ES-I3 (cell line): Measurements from ENCODE around the gene FAM53A.
A peak's percentile ranks its signal among the peaks of the same experiment; 100 is the strongest.

ENCODE experiments used
- H3K36me3 ChIP-seq: 2 replicates; pipeline ENCODE4 v1.6.1; 2013; ENCODE audit warnings: mild to moderate bottlenecking, low read length, control low read depth, moderate library complexity; ENCODE audit not compliant: insufficient read depth
- H3K4me1 ChIP-seq: 2 replicates; pipeline ENCODE4 v1.6.1; 2013; ENCODE audit warnings: mild to moderate bottlenecking, control low read depth, low read length; ENCODE audit not compliant: insufficient read depth
- H3K9ac ChIP-seq: 2 replicates; pipeline ENCODE4 v1.6.1; 2013; ENCODE audit warnings: low read depth, mild to moderate bottlenecking, low read length, moderate library complexity
- H3K9me3 ChIP-seq: 2 replicates; pipeline ENCODE4 v1.6.1; 2013; ENCODE audit warnings: mild to moderate bottlenecking, low read length, moderate library complexity; ENCODE audit not compliant: control insufficient read depth, insufficient read depth

Gene FAM53A

DNA sequence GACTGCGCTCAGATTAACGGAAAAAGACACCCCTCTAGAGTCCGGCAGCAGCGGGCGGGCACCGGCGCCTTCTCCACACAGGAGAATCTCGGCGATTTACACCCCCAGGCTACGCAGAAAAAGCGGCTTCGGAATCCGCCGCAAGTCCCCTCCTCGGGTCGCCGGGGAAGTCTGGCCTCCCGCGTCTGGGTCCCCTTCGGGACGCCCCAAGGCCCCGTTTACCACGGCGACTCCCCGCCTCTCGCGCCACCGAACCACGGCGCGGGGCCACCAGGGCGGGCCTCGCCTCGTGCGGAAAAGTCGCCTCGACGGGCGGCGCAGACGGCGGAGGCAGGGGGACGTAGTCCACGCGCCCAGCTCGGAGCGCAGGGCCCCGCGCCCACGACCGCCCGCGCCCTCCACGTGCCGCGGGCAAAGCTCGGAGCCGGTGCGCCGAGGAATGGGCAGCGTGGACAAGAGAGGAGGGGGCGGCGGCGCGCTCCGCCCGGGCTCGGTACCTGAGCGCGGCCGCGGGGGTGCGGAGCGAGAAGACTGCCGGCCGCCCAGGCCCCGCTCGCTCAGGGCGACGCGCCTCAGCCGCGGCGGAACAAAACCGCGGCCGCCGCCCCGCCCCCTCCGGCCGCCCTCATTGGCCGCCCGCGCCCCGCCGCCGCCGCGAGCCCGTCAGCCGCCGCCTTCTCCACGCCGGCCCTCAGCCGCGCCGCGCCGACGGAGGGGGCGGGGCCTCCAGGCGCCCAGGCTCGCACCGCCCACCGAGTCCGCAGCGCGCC is at the start of gene FAM53A:
Gene FAM53A (minus strand): TSS at position 578 of the 770 bp plus-strand sequence. CDS start 15,572 bp downstream, outside the sequence.
- H3K9ac ChIP-seq = peak within 1 kb of the TSS; percentile 75
- no peaks in the 10 kb centered on the region for H3K36me3 ChIP-seq
- peaks cover 7% of the 10 kb centered on the region for H3K4me1 ChIP-seq
- no peaks in the 10 kb centered on the region for H3K9me3 ChIP-seq

DNA sequence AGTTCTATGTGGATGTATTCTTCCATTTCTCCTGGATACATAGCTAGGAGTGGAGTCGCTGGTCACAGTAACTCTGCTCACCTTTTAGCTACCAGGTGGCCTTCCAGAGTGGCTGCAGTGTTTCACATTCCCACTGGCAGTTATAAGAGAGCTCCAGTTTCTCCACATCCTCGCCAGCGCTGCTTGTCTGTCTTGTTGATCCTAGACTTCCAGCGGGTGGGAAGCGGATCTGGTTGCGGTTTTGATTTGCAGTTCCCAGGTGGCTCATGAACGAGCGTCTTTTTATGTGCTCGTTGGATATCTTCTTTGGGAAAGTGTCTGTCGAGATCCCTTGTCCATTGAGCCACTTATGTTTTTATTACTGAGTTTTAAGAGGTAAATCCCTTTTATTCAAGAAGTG is 48.8 kb upstream of the FAM53A start:
- H3K36me3 ChIP-seq = peaks cover 56% of the 10 kb centered on the region
- peaks cover 6% of the 10 kb centered on the region for H3K9me3 ChIP-seq
- no peak overlapping the region for H3K9ac ChIP-seq
- H3K4me1 ChIP-seq = no peaks in the 10 kb centered on the region

DNA sequence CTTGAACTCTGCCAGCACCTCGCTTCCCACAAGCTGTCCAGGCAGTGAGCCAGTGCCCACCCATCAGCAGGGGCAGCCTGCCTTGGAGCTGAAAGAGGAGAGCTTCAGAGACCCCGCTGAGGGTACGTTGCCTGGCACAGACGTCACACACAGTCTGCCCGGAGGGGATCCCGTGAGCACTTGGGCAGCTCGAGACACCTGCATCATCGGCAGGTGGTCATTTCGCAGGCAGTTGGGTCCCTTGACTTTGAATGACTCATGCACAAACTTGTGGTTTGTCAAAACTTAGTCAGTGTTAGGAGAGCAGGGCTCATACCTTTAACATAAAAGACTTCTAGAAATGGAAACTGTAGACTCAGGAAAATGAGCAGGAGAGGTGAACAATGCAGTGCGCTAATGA is 47.1 kb upstream of the FAM53A start:
- H3K9ac ChIP-seq = no peak overlapping the region
- H3K4me1 ChIP-seq = no peaks in the 10 kb centered on the region; the same call in 1 of the 2 replicates
- H3K36me3 ChIP-seq = peaks cover 55% of the 10 kb centered on the region
- no peaks in the 10 kb centered on the region for H3K9me3 ChIP-seq

GRCh38 chr4:1730532-1731135 is 46.5 kb upstream of the FAM53A start:
- no peaks in the 10 kb centered on the region for H3K9me3 ChIP-seq
- H3K9ac ChIP-seq = no peak overlapping the region
- H3K36me3 ChIP-seq = peaks cover 55% of the 10 kb centered on the region
- H3K4me1 ChIP-seq = no peaks in the 10 kb centered on the region; the same call in 1 of the 2 replicates

DNA sequence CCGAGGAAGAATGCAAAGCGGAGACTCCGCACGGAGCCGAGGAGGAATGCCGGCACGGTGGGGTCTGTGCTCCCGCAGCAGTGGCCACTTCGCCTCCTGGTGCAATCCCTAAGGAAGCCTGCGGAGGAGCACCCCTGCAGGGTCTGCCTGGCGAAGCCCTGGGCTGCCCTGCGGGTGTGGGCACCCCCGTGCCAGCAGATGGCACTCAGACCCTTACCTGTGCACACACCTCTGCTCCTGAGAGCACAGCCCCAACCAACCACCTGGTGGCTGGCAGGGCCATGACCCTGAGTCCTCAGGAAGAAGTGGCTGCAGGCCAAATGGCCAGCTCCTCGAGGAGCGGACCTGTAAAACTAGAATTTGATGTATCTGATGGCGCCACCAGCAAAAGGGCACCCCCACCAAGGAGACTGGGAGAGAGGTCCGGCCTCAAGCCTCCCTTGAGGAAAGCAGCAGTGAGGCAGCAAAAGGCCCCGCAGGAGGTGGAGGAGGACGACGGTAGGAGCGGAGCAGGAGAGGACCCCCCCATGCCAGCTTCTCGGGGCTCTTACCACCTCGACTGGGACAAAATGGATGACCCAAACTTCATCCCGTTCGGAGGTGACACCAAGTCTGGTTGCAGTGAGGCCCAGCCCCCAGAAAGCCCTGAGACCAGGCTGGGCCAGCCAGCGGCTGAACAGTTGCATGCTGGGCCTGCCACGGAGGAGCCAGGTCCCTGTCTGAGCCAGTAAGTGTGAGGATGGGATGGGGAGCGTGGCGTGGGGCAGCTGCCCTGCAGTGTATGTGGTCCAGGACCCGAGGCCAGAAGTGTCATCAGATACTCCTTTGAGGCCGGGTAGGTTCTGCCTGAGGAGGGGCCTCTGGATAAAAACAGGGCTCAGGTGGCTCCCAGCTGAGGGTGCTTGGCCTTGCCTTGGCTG is 44.2 kb upstream of the FAM53A start:
- H3K9ac ChIP-seq = no peak overlapping the region
- peaks cover 49% of the 10 kb centered on the region for H3K36me3 ChIP-seq

GRCh38 chr4:1727117-1728031 is 43.3 kb upstream of the FAM53A start:
- Histone ChIP-seq H3K36me3 (peaks cover 48% of the 10 kb centered on the region), H3K4me1 (peaks cover 7% of the 10 kb centered on the region; the same call in 1 of the 2 replicates), H3K9ac (no peak overlapping the region), H3K9me3 (no peaks in the 10 kb centered on the region)

More for the DNA sequence above, 44.2 kb upstream of the FAM53A start:
- Histone ChIP-seq H3K4me1 (no peaks in the 10 kb centered on the region; the same call in 1 of the 2 replicates), H3K9me3 (no peaks in the 10 kb centered on the region)

GRCh38 chr4:1726146-1726934 is 42.2 kb upstream of the FAM53A start:
- Histone ChIP-seq H3K9ac (no peak overlapping the region), H3K9me3 (no peaks in the 10 kb centered on the region), H3K4me1 (peaks cover 7% of the 10 kb centered on the region; the same call in 1 of the 2 replicates), H3K36me3 (peaks cover 42% of the 10 kb centered on the region)

GRCh38 chr4:1725521-1725920 is 41.4 kb upstream of the FAM53A start:
- Histone ChIP-seq H3K9ac (no peak overlapping the region), H3K9me3 (no peaks in the 10 kb centered on the region), H3K4me1 (peaks cover 7% of the 10 kb centered on the region; the same call in 1 of the 2 replicates), H3K36me3 (peaks cover 39% of the 10 kb centered on the region)

DNA sequence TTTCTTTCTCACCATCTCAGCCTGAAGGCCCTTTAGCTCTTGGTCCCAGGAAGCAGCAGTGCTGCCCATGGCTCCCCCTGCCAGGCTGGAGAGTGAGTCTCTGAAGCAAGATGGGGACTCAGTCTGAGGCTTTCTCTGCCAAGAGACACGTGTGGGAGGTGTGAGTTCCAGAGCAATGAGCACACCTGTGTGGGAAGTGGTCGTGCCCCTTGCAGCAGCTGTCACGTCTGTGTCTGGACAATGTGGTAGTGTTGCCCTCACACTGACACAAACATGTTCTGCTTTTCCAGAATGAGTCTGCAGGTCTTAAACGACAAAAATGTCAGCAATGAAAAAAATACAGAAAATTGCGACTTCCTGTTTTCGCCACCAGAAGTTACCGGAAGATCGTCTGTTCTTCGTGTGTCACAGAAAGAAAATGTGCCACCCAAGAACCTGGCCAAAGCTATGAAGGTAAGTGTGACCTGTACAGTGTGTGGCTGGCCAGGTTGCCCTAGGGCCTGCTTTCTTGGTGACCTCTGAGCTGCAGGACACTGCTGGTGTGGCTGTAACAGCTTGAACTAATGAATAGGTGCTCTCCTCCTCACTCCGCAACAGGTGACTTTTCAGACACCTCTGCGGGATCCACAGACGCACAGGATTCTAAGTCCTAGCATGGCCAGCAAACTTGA is 39.2 kb upstream of the FAM53A start:
- peaks cover 29% of the 10 kb centered on the region for H3K36me3 ChIP-seq
- H3K4me1 ChIP-seq = peaks cover 7% of the 10 kb centered on the region; the same call in 1 of the 2 replicates
- H3K9me3 ChIP-seq = no peaks in the 10 kb centered on the region
- peak overlapping the region; percentile 79; the same call in 1 of the 2 replicates for H3K9ac ChIP-seq

- no peaks in the 10 kb centered on the region for H3K9me3 ChIP-seq
- peaks cover 22% of the 10 kb centered on the region for H3K36me3 ChIP-seq
- H3K9ac ChIP-seq = peak overlapping the region; percentile 79
- H3K4me1 ChIP-seq = peaks cover 7% of the 10 kb centered on the region; the same call in 1 of the 2 replicates
Observed at GRCh38 chr4:1722551-1723118, 38.5 kb upstream of the FAM53A start.

GRCh38 chr4:1721666-1722550 is 37.8 kb upstream of the FAM53A start:
- H3K9me3 ChIP-seq = no peaks in the 10 kb centered on the region
- H3K4me1 ChIP-seq = peaks cover 7% of the 10 kb centered on the region; the same call in 1 of the 2 replicates
- peak overlapping the region; percentile 79 for H3K9ac ChIP-seq
- peaks cover 17% of the 10 kb centered on the region for H3K36me3 ChIP-seq
